MM.1S (cell line): ENCODE results near the gene OR4K2.
"Not testable (repeated sequence)": the region's sequence is repeated elsewhere in the genome, so short reads cannot be mapped to it uniquely, and the experiment has no call there.

ENCODE experiments used
- DNase-seq: peaks from one replicate; pipeline ENCODE4 v3.0.0-alpha.2; 2015
- H2AFZ ChIP-seq: fragments of 300-600 bp; sonication (generic); 2 replicates; pipeline ENCODE4 v1.6.0; 2016; ENCODE audit warnings: antibody characterized with exemption, low read length
- H3F3A ChIP-seq: fragments of 300-600 bp; sonication (generic); 2 replicates; pipeline ENCODE4 v1.6.1; 2016; ENCODE audit warnings: mild to moderate bottlenecking, antibody characterized with exemption, low read length, moderate library complexity, mixed read lengths; ENCODE audit not compliant: insufficient read depth
- H3K27ac ChIP-seq: fragments of 300-600 bp; sonication (generic); 2 replicates; pipeline ENCODE4 v1.5.1; 2016; ENCODE audit warnings: mild to moderate bottlenecking, low read length
- H3K27me3 ChIP-seq: fragments of 300-600 bp; sonication (generic); replicated peaks from 2 replicates; pipeline ENCODE4 v1.6.0; 2016; ENCODE audit warnings: low read length; ENCODE audit not compliant: insufficient read depth
- H3K36me3 ChIP-seq: fragments of 300-600 bp; sonication (generic); replicated peaks from 2 replicates; pipeline ENCODE4 v1.6.1; 2016; ENCODE audit warnings: mild to moderate bottlenecking, low read length, mixed read lengths; ENCODE audit not compliant: insufficient read depth
- H3K4me1 ChIP-seq: fragments of 300-600 bp; sonication (generic); 2 replicates; pipeline ENCODE4 v1.6.1; 2016; ENCODE audit warnings: low read length, mixed read lengths
- H3K4me2 ChIP-seq: fragments of 300-600 bp; sonication (generic); 2 replicates; pipeline ENCODE4 v1.6.0; 2016; ENCODE audit warnings: low read depth, low read length
- H3K4me3 ChIP-seq: fragments of 300-600 bp; sonication (generic); 2 replicates; pipeline ENCODE4 v1.5.1; 2016; ENCODE audit warnings: low read length, mixed read lengths
- H3K79me2 ChIP-seq: fragments of 300-600 bp; sonication (generic); 2 replicates; pipeline ENCODE4 v1.6.1; 2016; ENCODE audit warnings: mixed run types, low read length, mixed read lengths
- H3K9ac ChIP-seq: fragments of 300-600 bp; sonication (generic); 2 replicates; pipeline ENCODE4 v1.6.1; 2016; ENCODE audit warnings: low read length, mixed read lengths
- H3K9me2 ChIP-seq: fragments of 300-600 bp; sonication (generic); replicated peaks from 2 replicates; pipeline ENCODE4 v1.6.1; 2016; ENCODE audit warnings: mild to moderate bottlenecking, low read length, mixed read lengths; ENCODE audit not compliant: insufficient read depth
- H3K9me3 ChIP-seq: fragments of 300-600 bp; sonication (generic); replicated peaks from 2 replicates; pipeline ENCODE4 v1.6.1; 2016; ENCODE audit warnings: mild to moderate bottlenecking, low read length, mixed read lengths; ENCODE audit not compliant: insufficient read depth
- H4K20me1 ChIP-seq: fragments of 300-600 bp; sonication (generic); 2 replicates; pipeline ENCODE4 v1.6.1; 2016; ENCODE audit warnings: mild to moderate bottlenecking, low read length, moderate library complexity, mixed read lengths; ENCODE audit not compliant: insufficient read depth
- CTCF ChIP-seq: fragments of 300-600 bp; sonication (generic); IDR thresholded peaks from 2 replicates; pipeline ENCODE4 v1.5.1; 2016; ENCODE audit warnings: antibody characterized with exemption, low read length, mixed read lengths
- EZH2 ChIP-seq: fragments of 300-600 bp; sonication (generic); optimal IDR thresholded peaks from 2 replicates; pipeline ENCODE3; 2017; ENCODE audit warnings: low read depth, mild to moderate bottlenecking, antibody characterized with exemption, low read length, mixed read lengths
- EZH2phosphoT487 ChIP-seq: fragments of 300-600 bp; sonication (generic); IDR thresholded peaks from 2 replicates; pipeline ENCODE4 v1.6.1; 2018; ENCODE audit warnings: antibody characterized with exemption, low read length

Gene OR4K2

DNA sequence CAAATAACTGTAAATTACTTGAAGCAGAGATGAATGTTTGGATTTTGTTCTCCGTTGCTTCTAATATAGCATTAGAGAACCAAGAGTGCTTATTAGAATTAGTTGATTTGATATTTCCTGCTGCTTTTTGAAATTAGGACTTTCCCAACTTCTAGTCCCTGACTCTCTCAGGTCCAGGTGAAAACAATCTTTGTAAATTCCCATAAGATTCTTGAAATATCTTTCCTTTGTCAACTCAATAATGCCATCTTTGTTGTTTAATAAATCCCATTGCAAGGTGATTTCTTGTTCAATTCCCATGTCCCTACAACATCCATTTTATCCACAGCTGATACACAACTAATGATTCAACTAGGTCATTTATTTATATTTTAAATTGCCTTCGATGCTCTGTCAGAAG, at the start of gene OR4K2:
Gene OR4K2, plus strand, starts transcription at position 301 of the 400 bp plus-strand sequence. CDS start 1,126 bp downstream, outside the sequence.
- no peaks in the 10 kb centered on the region for H3K9me3 ChIP-seq
- H4K20me1 ChIP-seq = no peaks in the 10 kb centered on the region
- H3K9me2 ChIP-seq = no peaks in the 10 kb centered on the region
- H3K36me3 ChIP-seq = no peaks in the 10 kb centered on the region
- no peaks in the 10 kb centered on the region for H3F3A ChIP-seq
- no peaks in the 10 kb centered on the region for H3K4me1 ChIP-seq
- TF ChIP-seq EZH2phosphoT487 (no peak), EZH2 (no peak), CTCF (no peak)
- no peak for DNase-seq
- no peak within 1 kb of the TSS for H2AFZ ChIP-seq
- no peak within 1 kb of the TSS for H3K4me2 ChIP-seq
- no peak within 1 kb of the TSS for H3K9ac ChIP-seq
- H3K27me3 ChIP-seq = no peaks in the 10 kb centered on the region
- H3K79me2 ChIP-seq = no peaks in the 10 kb centered on the region
- no peak within 1 kb of the TSS for H3K4me3 ChIP-seq
- H3K27ac ChIP-seq = no peak within 1 kb of the TSS

DNA sequence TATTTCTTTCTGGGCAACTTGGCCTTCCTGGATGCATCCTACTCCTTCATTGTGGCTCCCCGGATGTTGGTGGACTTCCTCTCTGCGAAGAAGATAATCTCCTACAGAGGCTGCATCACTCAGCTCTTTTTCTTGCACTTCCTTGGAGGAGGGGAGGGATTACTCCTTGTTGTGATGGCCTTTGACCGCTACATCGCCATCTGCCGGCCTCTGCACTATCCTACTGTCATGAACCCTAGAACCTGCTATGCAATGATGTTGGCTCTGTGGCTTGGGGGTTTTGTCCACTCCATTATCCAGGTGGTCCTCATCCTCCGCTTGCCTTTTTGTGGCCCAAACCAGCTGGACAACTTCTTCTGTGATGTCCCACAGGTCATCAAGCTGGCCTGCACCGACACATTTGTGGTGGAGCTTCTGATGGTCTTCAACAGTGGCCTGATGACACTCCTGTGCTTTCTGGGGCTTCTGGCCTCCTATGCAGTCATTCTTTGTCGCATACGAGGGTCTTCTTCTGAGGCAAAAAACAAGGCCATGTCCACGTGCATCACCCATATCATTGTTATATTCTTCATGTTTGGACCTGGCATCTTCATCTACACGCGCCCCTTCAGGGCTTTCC, 47.2 kb upstream of the OR4K2 start:
- H3K9me2 ChIP-seq, H3K79me2 ChIP-seq, H3K9me3 ChIP-seq, H3K36me3 ChIP-seq, DNase-seq, H2AFZ ChIP-seq, H3K4me2 ChIP-seq, H3K4me1 ChIP-seq, H4K20me1 ChIP-seq, H3K4me3 ChIP-seq, H3K27ac ChIP-seq, H3K9ac ChIP-seq, H3K27me3 ChIP-seq, H3F3A ChIP-seq: not testable (repeated sequence)

- no peak for DNase-seq
- H3K4me1 ChIP-seq = no peaks in the 10 kb centered on the region
- H3K36me3 ChIP-seq = no peaks in the 10 kb centered on the region
- H2AFZ ChIP-seq = no peak overlapping the region
- H3K4me2 ChIP-seq = no peak overlapping the region
- no peaks in the 10 kb centered on the region for H3F3A ChIP-seq
- H3K4me3 ChIP-seq = no peak overlapping the region
- no peaks in the 10 kb centered on the region for H4K20me1 ChIP-seq
- TF ChIP-seq EZH2 (no peak), CTCF (no peak), EZH2phosphoT487 (no peak)
- no peaks in the 10 kb centered on the region for H3K27me3 ChIP-seq
- H3K9me2 ChIP-seq = no peaks in the 10 kb centered on the region
- H3K9ac ChIP-seq = no peak overlapping the region
- no peak overlapping the region for H3K27ac ChIP-seq
- no peaks in the 10 kb centered on the region for H3K9me3 ChIP-seq
- no peaks in the 10 kb centered on the region for H3K79me2 ChIP-seq
These were observed 46.6 kb upstream of the OR4K2 start for GRCh38 chr14:19828314-19828713.

DNA sequence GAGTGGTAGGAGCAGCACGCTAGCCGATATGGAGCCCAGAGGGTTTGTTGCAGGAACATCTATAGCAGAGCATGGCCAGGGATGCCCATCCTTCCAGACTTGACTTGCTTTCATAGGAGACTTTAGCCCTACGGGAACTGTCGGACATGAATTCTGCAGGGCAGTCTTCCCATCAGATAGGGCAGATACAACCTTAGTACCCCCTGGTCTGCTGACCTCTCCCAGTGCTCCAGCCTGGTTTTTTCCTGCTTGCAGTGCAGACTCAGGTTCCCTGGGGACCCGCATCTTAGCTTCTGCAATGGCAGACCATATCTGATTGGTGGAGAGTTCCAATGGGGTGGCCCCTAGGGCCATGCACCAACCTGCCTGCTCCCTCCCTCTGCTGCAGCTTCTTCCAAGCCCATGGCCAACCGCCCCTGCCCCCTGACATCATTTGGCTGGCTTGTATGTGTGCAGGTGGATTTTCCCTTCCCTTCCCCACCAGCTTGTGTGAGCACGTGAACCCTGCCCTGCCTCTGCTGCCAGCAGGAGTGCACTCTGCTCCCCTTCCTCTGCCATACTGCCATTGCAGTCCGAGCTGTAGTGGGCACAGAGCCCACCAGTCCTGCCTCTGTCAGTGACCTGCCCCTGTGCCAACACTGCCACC, 40.6 kb upstream of the OR4K2 start:
- not testable (repeated sequence) for DNase-seq, H3K4me1 ChIP-seq, H3K9me2 ChIP-seq, H3K9me3 ChIP-seq, H3K79me2 ChIP-seq, H3K4me2 ChIP-seq, H3K4me3 ChIP-seq, H3F3A ChIP-seq, H2AFZ ChIP-seq, H3K36me3 ChIP-seq, H4K20me1 ChIP-seq, H3K27ac ChIP-seq, H3K27me3 ChIP-seq, H3K9ac ChIP-seq
